Memory B cell (primary cell): ENCODE data around the gene DNAH6.
"Not testable (repeated sequence)": the region's sequence is repeated elsewhere in the genome, so short reads cannot be mapped to it uniquely, and the experiment has no call there.

Experiments used
- ATAC-seq: fragments of 150-1000 bp; cut with Tn5 transposase; 2 replicates; pipeline ENCODE4 v1.10.0; 2021; ENCODE audit warnings: low read depth, mild to moderate bottlenecking, moderate library complexity
- DNase-seq, 2 donors: peaks; one replicate each; pipeline ENCODE4 v3.0.0; 2022; ENCODE audit warnings: low spot score in 2 of 2
- H3K27ac Mint-ChIP-seq: one replicate; pipeline ENCODE4 v1.8.0; 2022; ENCODE audit warnings: mild to moderate bottlenecking, moderate library complexity, mixed read lengths
- H3K27me3 Mint-ChIP-seq: one replicate; pipeline ENCODE4 v1.8.0; 2022; ENCODE audit warnings: mixed read lengths
- H3K36me3 Mint-ChIP-seq: one replicate; pipeline ENCODE4 v1.8.0; 2022; ENCODE audit warnings: mild to moderate bottlenecking, mixed read lengths
- H3K4me1 Mint-ChIP-seq: one replicate; pipeline ENCODE4 v1.8.0; 2022; ENCODE audit warnings: mixed read lengths
- H3K4me3 Mint-ChIP-seq: one replicate; pipeline ENCODE4 v1.8.0; 2022; ENCODE audit warnings: mild to moderate bottlenecking, moderate library complexity, mixed read lengths
- H3K9me3 Mint-ChIP-seq: one replicate; pipeline ENCODE4 v1.8.0; 2022; ENCODE audit warnings: mixed read lengths

The DNAH6 gene

GRCh38 chr2:84537251-84537650 lies 21.0 kb downstream of the DNAH6 start:
- no peaks in the 10 kb centered on the region for H3K4me1 Mint-ChIP-seq
- DNase-seq = no peak
- peaks cover 6% of the 10 kb centered on the region for H3K27me3 Mint-ChIP-seq
- no peaks in the 10 kb centered on the region for H3K9me3 Mint-ChIP-seq
- H3K4me3 Mint-ChIP-seq = no peak overlapping the region
- no peaks in the 10 kb centered on the region for H3K36me3 Mint-ChIP-seq
- ATAC-seq = no peak
- H3K27ac Mint-ChIP-seq = no peak overlapping the region

GRCh38 chr2:84539729-84540128 lies 23.4 kb downstream of the DNAH6 start:
- no peak overlapping the region for H3K4me3 Mint-ChIP-seq
- ATAC-seq (no peak), DNase-seq (no peak)

GRCh38 chr2:84545005-84545404 lies 28.7 kb downstream of the DNAH6 start:
- no peak overlapping the region for H3K27ac Mint-ChIP-seq
- no peak overlapping the region for H3K4me3 Mint-ChIP-seq
- no peaks in the 10 kb centered on the region for H3K9me3 Mint-ChIP-seq
- DNase-seq = no peak
- H3K27me3 Mint-ChIP-seq = peaks cover 3% of the 10 kb centered on the region
- H3K4me1 Mint-ChIP-seq = no peaks in the 10 kb centered on the region
- no peaks in the 10 kb centered on the region for H3K36me3 Mint-ChIP-seq
- ATAC-seq = no peak

More at GRCh38 chr2:84539729-84540128, 23.4 kb downstream of the DNAH6 start:
- Mint-ChIP-seq H3K4me1 (no peaks in the 10 kb centered on the region), H3K36me3 (no peaks in the 10 kb centered on the region), H3K27me3 (peaks cover 6% of the 10 kb centered on the region), H3K9me3 (no peaks in the 10 kb centered on the region), H3K27ac (no peak overlapping the region)

- no peak for DNase-seq
- no peak for ATAC-seq
- no peaks in the 10 kb centered on the region for H3K4me1 Mint-ChIP-seq
- no peak overlapping the region for H3K4me3 Mint-ChIP-seq
- no peak overlapping the region for H3K27ac Mint-ChIP-seq
- H3K9me3 Mint-ChIP-seq = no peaks in the 10 kb centered on the region
- no peaks in the 10 kb centered on the region for H3K36me3 Mint-ChIP-seq
- no peaks in the 10 kb centered on the region for H3K27me3 Mint-ChIP-seq
These were observed 30.3 kb downstream of the DNAH6 start for GRCh38 chr2:84546551-84546950.

GRCh38 chr2:84548303-84548702 lies 32.0 kb downstream of the DNAH6 start:
- no peaks in the 10 kb centered on the region for H3K36me3 Mint-ChIP-seq
- no peaks in the 10 kb centered on the region for H3K27me3 Mint-ChIP-seq
- H3K4me1 Mint-ChIP-seq = no peaks in the 10 kb centered on the region
- no peak for ATAC-seq
- no peak overlapping the region for H3K4me3 Mint-ChIP-seq
- H3K9me3 Mint-ChIP-seq = no peaks in the 10 kb centered on the region
- no peak for DNase-seq
- no peak overlapping the region for H3K27ac Mint-ChIP-seq

GRCh38 chr2:84550916-84551315 lies 34.6 kb downstream of the DNAH6 start:
- no peak for DNase-seq
- no peak overlapping the region for H3K27ac Mint-ChIP-seq
- H3K4me3 Mint-ChIP-seq = no peak overlapping the region

GRCh38 chr2:84551526-84551925 lies 35.2 kb downstream of the DNAH6 start:
- not testable (repeated sequence) for H3K4me3 Mint-ChIP-seq, H3K4me1 Mint-ChIP-seq, H3K36me3 Mint-ChIP-seq, ATAC-seq, DNase-seq, H3K9me3 Mint-ChIP-seq, H3K27ac Mint-ChIP-seq, H3K27me3 Mint-ChIP-seq

More at GRCh38 chr2:84550916-84551315, 34.6 kb downstream of the DNAH6 start:
- H3K9me3 Mint-ChIP-seq = no peaks in the 10 kb centered on the region
- no peaks in the 10 kb centered on the region for H3K36me3 Mint-ChIP-seq
- H3K4me1 Mint-ChIP-seq = no peaks in the 10 kb centered on the region
- peaks cover 4% of the 10 kb centered on the region for H3K27me3 Mint-ChIP-seq
- no peak for ATAC-seq

GRCh38 chr2:84556190-84556589 lies 39.9 kb downstream of the DNAH6 start:
- no peak for ATAC-seq
- H3K9me3 Mint-ChIP-seq = peaks cover 6% of the 10 kb centered on the region
- H3K4me1 Mint-ChIP-seq = no peaks in the 10 kb centered on the region
- H3K4me3 Mint-ChIP-seq = no peak overlapping the region
- peaks cover 5% of the 10 kb centered on the region for H3K27me3 Mint-ChIP-seq
- no peak for DNase-seq
- H3K27ac Mint-ChIP-seq = no peak overlapping the region
- H3K36me3 Mint-ChIP-seq = peaks cover 4% of the 10 kb centered on the region

GRCh38 chr2:84559838-84560237 lies 43.5 kb downstream of the DNAH6 start:
- Mint-ChIP-seq H3K27me3 (peaks cover 8% of the 10 kb centered on the region), H3K4me3 (no peak overlapping the region), H3K9me3 (peaks cover 6% of the 10 kb centered on the region), H3K27ac (no peak overlapping the region), H3K4me1 (no peaks in the 10 kb centered on the region), H3K36me3 (peaks cover 4% of the 10 kb centered on the region)
- ATAC-seq = no peak
- no peak for DNase-seq

- Mint-ChIP-seq H3K4me1 (no peaks in the 10 kb centered on the region), H3K4me3 (no peak overlapping the region), H3K27me3 (no peaks in the 10 kb centered on the region), H3K36me3 (no peaks in the 10 kb centered on the region), H3K9me3 (no peaks in the 10 kb centered on the region), H3K27ac (no peak overlapping the region)
- ATAC-seq = no peak
- no peak for DNase-seq
These were observed 63.4 kb downstream of the DNAH6 start for GRCh38 chr2:84579661-84580060.

- Mint-ChIP-seq H3K4me1 (no peaks in the 10 kb centered on the region), H3K9me3 (peaks cover 10% of the 10 kb centered on the region), H3K4me3 (no peak overlapping the region), H3K27me3 (peaks cover 3% of the 10 kb centered on the region), H3K27ac (no peak overlapping the region), H3K36me3 (peaks cover 7% of the 10 kb centered on the region)
- DNase-seq (no peak), ATAC-seq (no peak)
These were observed 87.6 kb downstream of the DNAH6 start for GRCh38 chr2:84603911-84604310.

GRCh38 chr2:84613082-84613481 lies 96.8 kb downstream of the DNAH6 start:
- Mint-ChIP-seq H3K27me3 (peaks cover 5% of the 10 kb centered on the region), H3K4me3 (no peak overlapping the region), H3K27ac (no peak overlapping the region), H3K9me3 (peaks cover 3% of the 10 kb centered on the region), H3K36me3 (no peaks in the 10 kb centered on the region), H3K4me1 (no peaks in the 10 kb centered on the region)
- DNase-seq = no peak
- ATAC-seq = no peak

GRCh38 chr2:84619794-84620371 lies 103.6 kb downstream of the DNAH6 start:
- no peaks in the 10 kb centered on the region for H3K36me3 Mint-ChIP-seq
- H3K27ac Mint-ChIP-seq = no peak overlapping the region
- H3K27me3 Mint-ChIP-seq = peaks cover 5% of the 10 kb centered on the region
- H3K9me3 Mint-ChIP-seq = no peaks in the 10 kb centered on the region
- H3K4me3 Mint-ChIP-seq = no peak overlapping the region
- DNase-seq (no peak), ATAC-seq (no peak)
- H3K4me1 Mint-ChIP-seq = no peaks in the 10 kb centered on the region

GRCh38 chr2:84628486-84628885 lies 112.2 kb downstream of the DNAH6 start:
- Mint-ChIP-seq H3K36me3 (no peaks in the 10 kb centered on the region), H3K27ac (no peak overlapping the region), H3K27me3 (no peaks in the 10 kb centered on the region), H3K4me3 (no peak overlapping the region), H3K4me1 (no peaks in the 10 kb centered on the region), H3K9me3 (no peaks in the 10 kb centered on the region)
- DNase-seq (no peak), ATAC-seq (no peak)

- no peak for ATAC-seq
- Mint-ChIP-seq H3K9me3 (no peaks in the 10 kb centered on the region), H3K36me3 (no peaks in the 10 kb centered on the region), H3K4me1 (no peaks in the 10 kb centered on the region), H3K4me3 (no peak overlapping the region), H3K27ac (no peak overlapping the region), H3K27me3 (peaks cover 1% of the 10 kb centered on the region)
- no peak for DNase-seq
These were observed 113.3 kb downstream of the DNAH6 start for GRCh38 chr2:84629550-84629949.
